ENCODE results near the gene ITGAX.

ITGAX gene

GRCh38 chr16:31376705-31377104 lies 21.7 kb downstream of the ITGAX start:
- no peak for FAIRE-seq

GRCh38 chr16:31377210-31377903 lies 22.4 kb downstream of the ITGAX start:
- no peak for FAIRE-seq

GRCh38 chr16:31380201-31380600 lies 25.2 kb downstream of the ITGAX start:
- FAIRE-seq, result no peak

- FAIRE-seq, result no peak
Observed at GRCh38 chr16:31382485-31383161, 27.6 kb downstream of the ITGAX start.

GRCh38 chr16:31385680-31386079 lies 30.7 kb downstream of the ITGAX start:
- FAIRE-seq, result no peak

- no peak for FAIRE-seq
Observed at GRCh38 chr16:31386157-31386984, 31.4 kb downstream of the ITGAX start.

- FAIRE-seq, result no peak
Observed at GRCh38 chr16:31388535-31388934, 33.6 kb downstream of the ITGAX start.

GRCh38 chr16:31390504-31391041 lies 35.6 kb downstream of the ITGAX start:
- FAIRE-seq, result no peak

GRCh38 chr16:31393056-31393455 lies 38.1 kb downstream of the ITGAX start, which contains the start of gene ITGAD:
Gene ITGAD, plus strand, starts transcription at chr16:31393335. Its CDS starts 26 bp downstream, at chr16:31393361.
- no peak for FAIRE-seq

GRCh38 chr16:31395647-31396046 lies 40.7 kb downstream of the ITGAX start:
- FAIRE-seq, result no peak

- no peak for FAIRE-seq
Observed at GRCh38 chr16:31397096-31397660, 42.2 kb downstream of the ITGAX start.

GRCh38 chr16:31397701-31398100 lies 42.7 kb downstream of the ITGAX start:
- FAIRE-seq, result no peak

GRCh38 chr16:31400191-31400590 lies 45.2 kb downstream of the ITGAX start:
- FAIRE-seq, result no peak

- FAIRE-seq, result no peak
Observed at GRCh38 chr16:31401436-31401835, 46.5 kb downstream of the ITGAX start.

GRCh38 chr16:31402687-31403086 lies 47.7 kb downstream of the ITGAX start:
- no peak for FAIRE-seq

- FAIRE-seq, result no peak
Observed at GRCh38 chr16:31403590-31404352, 48.8 kb downstream of the ITGAX start.

- FAIRE-seq, result no peak
Observed at GRCh38 chr16:31404353-31405064, 49.5 kb downstream of the ITGAX start.

GRCh38 chr16:31407406-31407805 lies 52.4 kb downstream of the ITGAX start:
- FAIRE-seq, result no peak

- no peak for FAIRE-seq
Observed at GRCh38 chr16:31409433-31409832, 54.5 kb downstream of the ITGAX start.

- FAIRE-seq, result no peak
Observed at GRCh38 chr16:31410082-31410481, 55.1 kb downstream of the ITGAX start.

GRCh38 chr16:31411024-31411844 lies 56.3 kb downstream of the ITGAX start:
- FAIRE-seq, result no peak
